Raji (cell line): ENCODE measurements around the gene KRTAP1-3.
"Not testable (repeated sequence)": the region's sequence is repeated elsewhere in the genome, so short reads cannot be mapped to it uniquely, and the experiment has no call there.

Experiments
- POLR2A ChIP-seq: IDR thresholded peaks from 2 replicates; pipeline ENCODE4 v1.6.1; 2011; ENCODE audit warnings: low read depth, low read length, control low read depth; ENCODE audit not compliant: insufficient read depth

Gene KRTAP1-3

GRCh38 chr17:41054025-41054424 lies 19.4 kb upstream of the KRTAP1-3 start:
- TF ChIP-seq POLR2A: no peak

GRCh38 chr17:41052566-41052965 lies 17.9 kb upstream of the KRTAP1-3 start:
- no peak for TF ChIP-seq POLR2A

DNA sequence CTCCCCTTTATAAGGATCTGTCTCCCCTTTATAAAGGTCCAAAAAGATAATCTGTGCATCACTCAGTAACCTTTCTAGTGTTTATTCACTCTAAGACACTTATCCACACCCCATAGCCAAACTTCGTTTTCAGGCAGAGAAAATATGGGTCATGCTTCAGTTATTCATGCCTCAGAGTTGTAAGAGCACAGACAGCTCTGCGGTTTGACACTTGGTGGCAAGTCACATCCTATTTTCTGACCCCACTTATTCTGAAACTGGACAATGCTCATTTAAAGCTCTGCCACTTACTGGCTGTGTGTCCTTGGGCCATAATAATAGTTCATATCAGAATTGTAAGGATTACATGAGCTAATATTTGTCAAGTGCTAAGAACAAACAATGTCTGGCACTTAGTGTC lies 14.4 kb upstream of the KRTAP1-3 start:
- no peak for TF ChIP-seq POLR2A

- no peak for TF ChIP-seq POLR2A
Observed at GRCh38 chr17:41048441-41048840, 13.8 kb upstream of the KRTAP1-3 start.

DNA sequence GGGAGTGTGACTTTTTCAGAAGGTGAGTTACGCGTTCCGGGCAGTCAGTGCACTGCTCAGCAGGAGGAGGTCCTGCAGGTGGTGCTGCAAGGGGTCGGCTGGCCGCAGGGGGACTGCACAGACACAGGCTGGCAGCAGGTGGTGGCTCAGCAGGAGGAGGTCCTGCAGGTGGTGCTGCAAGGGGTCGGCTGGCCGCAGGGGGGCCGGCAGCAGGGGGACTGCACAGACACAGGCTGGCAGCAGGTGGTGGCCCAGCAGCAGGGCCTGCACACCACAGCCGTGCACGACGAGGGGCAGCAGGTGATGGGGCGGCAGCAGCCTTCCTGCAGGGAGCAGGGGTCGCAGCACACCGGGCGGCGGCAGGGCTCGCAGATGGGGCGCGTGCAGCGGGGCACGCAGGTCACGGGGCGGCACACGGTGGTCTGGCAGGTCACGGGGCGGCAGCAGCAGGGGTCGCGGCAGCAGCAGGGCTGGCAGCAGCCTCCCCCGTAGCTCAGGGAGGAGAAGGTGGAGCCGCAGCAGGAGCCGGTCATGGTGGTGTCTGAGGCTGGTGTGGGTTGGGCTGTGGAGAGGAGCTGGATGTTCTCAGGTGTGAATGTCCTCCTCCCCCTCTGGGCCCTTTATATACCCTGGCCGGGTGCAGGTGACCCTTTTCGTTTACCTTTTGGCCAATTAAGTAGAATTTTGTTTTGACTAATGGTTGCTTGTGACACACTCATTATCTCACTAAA lies 12.2 kb upstream of the KRTAP1-3 start, which contains the start of gene KRTAP2-1:
KRTAP2-1 (minus strand) TSS at position 582 of the 731 bp plus-strand sequence; CDS start at position 533, 49 bp downstream.
- TF ChIP-seq POLR2A: not testable (repeated sequence)

- TF ChIP-seq POLR2A: no peak
Observed at GRCh38 chr17:41042953-41043352, 8.3 kb upstream of the KRTAP1-3 start.

GRCh38 chr17:41040783-41041571 lies 6.3 kb upstream of the KRTAP1-3 start, which contains the start of gene KRTAP1-1:
Gene KRTAP1-1 (minus strand): TSS chr17:41041450. CDS start chr17:41041397, 53 bp downstream.
- not testable (repeated sequence) for TF ChIP-seq POLR2A

- no peak for TF ChIP-seq POLR2A
Observed at GRCh38 chr17:41037853-41038350, 3.2 kb upstream of the KRTAP1-3 start.

DNA sequence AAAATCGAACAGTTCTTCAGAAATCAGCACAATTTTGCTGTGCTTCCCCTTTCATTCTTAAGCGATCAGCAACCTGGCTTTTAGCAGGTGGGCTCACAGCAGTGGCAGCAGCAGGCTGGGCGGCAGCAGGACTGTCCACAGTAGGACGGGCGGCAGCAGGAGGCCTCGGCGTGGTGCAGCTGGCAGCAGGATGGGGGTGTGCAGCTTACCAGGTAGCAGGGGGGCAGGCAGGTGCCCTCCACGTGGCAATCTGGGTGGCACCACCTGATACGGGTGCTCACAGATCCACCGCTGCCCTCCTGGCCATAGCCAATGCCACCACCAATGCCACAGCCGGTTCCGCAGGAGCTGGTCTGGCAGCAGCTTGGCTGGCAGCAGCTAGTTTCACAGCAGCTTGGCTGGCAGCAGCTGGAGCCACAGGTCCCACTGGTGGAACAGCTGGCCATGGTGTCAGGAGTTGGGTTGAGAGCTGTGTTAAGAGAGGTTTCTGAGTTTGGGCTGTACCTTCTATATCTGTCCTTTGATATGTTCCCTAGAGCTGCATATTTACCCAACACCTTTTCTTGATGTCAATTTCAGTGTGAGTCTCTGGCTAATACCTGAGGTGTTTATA lies 4.9 kb downstream of the KRTAP1-3 start, which contains the start of gene KRTAP1-4:
KRTAP1-4 (minus strand) TSS at position 563 of the 613 bp plus-strand sequence; CDS start at position 446, 117 bp downstream.
- TF ChIP-seq POLR2A: no peak

- TF ChIP-seq POLR2A: no peak
Observed at GRCh38 chr17:41026715-41027471, 7.8 kb downstream of the KRTAP1-3 start, which contains the start of gene KRTAP1-5. Gene KRTAP1-5 (minus strand): TSS chr17:41027208. CDS start chr17:41027155, 53 bp downstream.

DNA sequence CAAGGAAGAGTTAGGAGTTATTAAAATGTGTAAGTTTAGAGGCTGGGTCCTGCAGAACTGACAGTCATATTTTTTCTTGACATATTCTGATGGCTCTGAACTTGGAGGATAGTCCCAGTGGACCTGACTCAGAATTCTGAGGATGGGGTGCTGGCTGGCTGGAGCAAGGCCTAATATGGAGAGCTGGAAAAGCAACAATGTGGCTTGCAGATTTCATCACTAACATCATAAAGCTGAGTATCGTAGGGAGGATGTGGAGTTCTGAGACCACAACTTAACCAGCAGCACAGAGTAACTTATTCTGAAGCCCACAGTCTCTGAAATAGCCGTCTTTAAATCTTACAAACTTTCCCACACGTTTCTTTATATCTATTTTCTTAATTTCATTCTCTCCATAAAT lies 10.0 kb downstream of the KRTAP1-3 start:
- no peak for TF ChIP-seq POLR2A

- TF ChIP-seq POLR2A: no peak
Observed at GRCh38 chr17:41020336-41020735, 14.3 kb downstream of the KRTAP1-3 start.

GRCh38 chr17:41019415-41019814 lies 15.3 kb downstream of the KRTAP1-3 start:
- no peak for TF ChIP-seq POLR2A

DNA sequence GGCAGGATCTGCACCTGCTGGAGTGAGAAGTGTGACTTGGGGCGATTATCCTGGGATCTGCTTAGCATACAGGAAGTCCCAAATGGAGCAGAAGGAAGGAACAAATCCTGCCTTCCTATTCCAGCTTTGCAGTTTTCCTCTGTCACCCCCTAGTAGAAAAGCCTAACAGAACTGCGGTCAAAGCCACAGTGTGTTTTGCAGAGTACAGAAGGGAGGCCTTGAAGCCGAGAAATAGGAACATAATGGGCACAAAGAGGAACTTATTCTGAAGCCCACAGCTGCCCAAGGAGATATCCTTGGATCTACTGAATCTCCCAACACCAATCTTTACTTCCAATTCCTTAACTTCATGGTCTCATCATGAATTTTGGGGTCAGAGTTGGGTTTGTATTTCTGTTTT lies 16.1 kb downstream of the KRTAP1-3 start:
- TF ChIP-seq POLR2A: no peak

- TF ChIP-seq POLR2A: no peak
Observed at GRCh38 chr17:41016578-41017215, 18.0 kb downstream of the KRTAP1-3 start.

- TF ChIP-seq POLR2A: no peak
Observed at GRCh38 chr17:41015454-41015853, 19.2 kb downstream of the KRTAP1-3 start.
